Esophagus (tissue), 2 donors: ENCODE data around the gene KCNQ5. TPM values are rescaled to one million over a fixed set of nuclear protein-coding genes. Genes with fewer than 3 reads are reported as not detected.

Experiments used
- H3K27ac ChIP-seq, 2 donors: one replicate each; pipeline ENCODE4 v1.5.1; 2013; ENCODE audit warnings: low read depth in 2 of 2, mild to moderate bottlenecking in 2 of 2, inconsistent platforms in 1 of 2, low read length in 1 of 2, moderate library complexity in 1 of 2
- H3K27me3 ChIP-seq, 2 donors: one replicate each; pipeline ENCODE4 v1.6.1; 2013; ENCODE audit warnings: low read length in 2 of 2, control low read depth in 1 of 2, mild to moderate bottlenecking in 1 of 2; ENCODE audit not compliant: insufficient read depth in 2 of 2, control insufficient read depth in 1 of 2
- H3K36me3 ChIP-seq, 2 donors: one replicate each; pipeline ENCODE4 v1.6.1; 2013; ENCODE audit warnings: low read length in 1 of 2; ENCODE audit not compliant: control insufficient read depth in 2 of 2, insufficient read depth in 2 of 2
- H3K4me1 ChIP-seq, 2 donors: one replicate each; pipeline ENCODE4 v1.6.1; 2013; ENCODE audit warnings: low read length in 1 of 2; ENCODE audit not compliant: control insufficient read depth in 2 of 2, insufficient read depth in 2 of 2
- H3K4me3 ChIP-seq, 2 donors: one replicate each; pipeline ENCODE4 v1.5.1; 2013; ENCODE audit warnings: low read length in 2 of 2, mild to moderate bottlenecking in 2 of 2, low read depth in 1 of 2, moderate library complexity in 1 of 2
- H3K9me3 ChIP-seq, 2 donors: one replicate each; pipeline ENCODE4 v1.6.1; 2013; ENCODE audit warnings: mild to moderate bottlenecking in 2 of 2, low read depth in 1 of 2, low read length in 1 of 2, moderate library complexity in 1 of 2; ENCODE audit not compliant: control insufficient read depth in 2 of 2, insufficient read depth in 1 of 2
- WGBS, 2 donors: extraction: QIAGEN DNeasy Blood & Tissue Kit; methylation state at CpG; one replicate each; pipeline ENCODE4 v1.1.7; 2013; 5-methylcytosine and 5-hydroxymethylcytosine counted together
- polyA plus RNA-seq, 2 donors: library from polyadenylated mRNA; stranded (reverse); fragments of 200-250 nt; gene quantifications; one replicate each; pipeline ENCODE4 v1.2.3, GENCODE V29; 2013
- donor health status: healthy with polysubstance abuse.
- donor health status: Bipolar disorder and iron deficiency.

The KCNQ5 gene
- polyA plus RNA-seq, 2 donors, result 0.18 to 0.22 TPM

DNA sequence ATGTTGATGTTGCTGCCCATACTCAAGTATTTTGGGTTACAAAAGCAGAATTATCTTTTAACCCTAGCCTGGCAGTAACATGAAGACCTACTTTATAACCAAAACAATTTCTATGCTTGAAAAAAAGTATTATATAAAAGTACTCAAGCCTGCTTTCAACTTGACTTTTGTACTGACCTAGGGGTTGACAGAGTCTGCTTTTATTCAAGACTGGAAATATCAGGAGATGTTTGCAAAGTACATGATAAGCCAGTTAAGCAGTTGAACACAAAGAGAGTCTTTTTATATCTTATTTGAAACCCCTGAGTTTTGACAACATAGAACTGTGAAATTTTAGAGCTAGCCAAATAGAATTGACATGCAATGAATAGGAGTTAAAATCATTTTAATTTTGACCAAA, 159.8 kb downstream of the KCNQ5 start:
- H3K4me1 ChIP-seq, result peaks cover 0 to 2% of the 10 kb centered on the region in 2 donors
- no peaks in the 10 kb centered on the region for H3K36me3 ChIP-seq
- H3K27me3 ChIP-seq, result no peaks in the 10 kb centered on the region
- no peak overlapping the region for H3K27ac ChIP-seq
- H3K9me3 ChIP-seq, result no peaks in the 10 kb centered on the region
- no peak overlapping the region for H3K4me3 ChIP-seq

DNA sequence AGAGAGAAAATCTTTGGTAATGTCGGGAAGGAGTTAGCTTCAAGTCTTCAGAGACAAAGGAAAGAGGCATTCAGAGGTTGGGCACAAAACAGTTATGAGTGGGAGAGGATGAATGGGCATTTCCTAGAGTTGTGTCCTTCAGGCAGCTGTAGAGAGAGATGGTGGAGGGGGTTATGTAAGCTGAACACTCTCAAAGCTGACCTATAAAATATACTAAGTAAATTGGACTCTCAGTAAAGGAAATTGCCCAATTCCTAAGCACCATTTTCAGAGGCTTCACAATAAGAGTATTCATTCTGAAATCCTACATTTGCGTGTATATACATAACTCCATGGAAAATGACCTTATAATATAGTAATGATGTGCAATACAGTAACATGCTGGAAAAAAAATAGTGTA, 161.2 kb downstream of the KCNQ5 start:
- Histone ChIP-seq H3K9me3 (no peaks in the 10 kb centered on the region), H3K4me1 (peaks cover 0 to 2% of the 10 kb centered on the region in 2 donors), H3K27me3 (no peaks in the 10 kb centered on the region), H3K4me3 (no peak overlapping the region), H3K27ac (no peak overlapping the region), H3K36me3 (no peaks in the 10 kb centered on the region)
- 66 to 84% methylated on average over 2 of the region's 2 CpGs for WGBS, 2 donors

DNA sequence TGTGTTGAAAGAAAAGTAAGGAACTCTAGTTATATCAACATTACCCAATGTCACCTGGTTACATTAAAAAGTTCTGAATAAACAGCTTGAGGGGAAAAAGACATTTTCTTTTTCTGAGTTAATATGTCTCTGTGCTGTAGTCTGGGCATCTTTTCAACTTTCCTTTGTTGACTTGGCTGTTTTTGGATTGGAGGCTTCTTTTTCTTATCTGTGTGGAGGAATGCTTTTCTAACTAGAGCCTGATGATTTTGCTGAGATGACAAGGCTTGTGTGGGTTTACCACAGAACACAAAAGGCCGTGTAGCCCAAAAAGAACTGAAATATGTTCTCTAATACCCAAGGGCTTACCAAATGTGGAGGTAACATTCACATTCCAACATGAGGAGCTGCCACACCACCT, 161.8 kb downstream of the KCNQ5 start:
- no peaks in the 10 kb centered on the region for H3K27me3 ChIP-seq
- no peak overlapping the region for H3K4me3 ChIP-seq
- peak overlapping the region in 1 of 2 donors; percentile 13 for H3K27ac ChIP-seq
- WGBS, 2 donors, result 36 to 45% methylated on average over 1 of the region's 1 CpG
- no peaks in the 10 kb centered on the region for H3K36me3 ChIP-seq
- H3K9me3 ChIP-seq, result no peaks in the 10 kb centered on the region
- peaks cover 0 to 2% of the 10 kb centered on the region in 2 donors for H3K4me1 ChIP-seq

DNA sequence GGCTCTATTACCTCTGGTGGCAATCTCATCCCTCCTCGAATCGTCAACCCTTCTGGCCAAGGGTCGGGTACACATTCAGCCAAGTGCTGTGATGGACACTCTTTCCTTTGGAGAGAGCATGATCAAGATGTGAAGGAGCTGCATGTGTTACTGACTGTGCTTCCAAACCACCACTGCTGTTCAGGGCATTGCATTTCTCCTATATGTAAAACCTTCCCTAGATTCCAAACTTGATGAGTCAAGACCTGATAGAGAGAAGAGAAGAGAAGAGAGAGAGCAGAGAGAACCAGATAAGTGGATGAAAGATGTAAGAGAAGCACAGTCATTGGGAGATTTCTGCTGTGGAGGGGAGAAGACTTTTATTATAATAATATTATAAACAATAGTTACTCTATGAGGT, 162.2 kb downstream of the KCNQ5 start:
- Histone ChIP-seq H3K4me1 (peaks cover 0 to 2% of the 10 kb centered on the region in 2 donors), H3K4me3 (no peak overlapping the region), H3K27ac (peak overlapping the region in 1 of 2 donors; percentile 13), H3K36me3 (no peaks in the 10 kb centered on the region), H3K9me3 (no peaks in the 10 kb centered on the region), H3K27me3 (no peaks in the 10 kb centered on the region)
- WGBS, 2 donors, result 58 to 63% methylated on average over 3 of the region's 3 CpGs

DNA sequence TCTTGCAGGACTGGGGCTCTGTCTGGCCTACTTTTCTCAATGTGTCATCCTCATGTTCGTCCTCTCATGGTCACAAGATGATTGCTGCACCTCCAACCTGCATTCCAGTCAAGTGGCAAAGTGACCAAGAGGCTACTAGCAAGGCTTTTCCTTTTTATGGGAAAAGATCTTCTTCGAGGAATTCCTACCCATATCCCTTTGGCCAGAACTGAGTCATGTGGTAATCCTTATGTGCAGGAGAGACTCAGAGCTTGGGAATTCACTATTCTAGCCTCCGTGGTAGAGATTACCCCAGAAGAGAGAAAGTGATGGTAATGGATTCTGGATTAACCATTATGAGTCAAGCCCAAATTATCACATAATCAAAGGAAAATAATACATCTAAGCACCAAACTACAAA, 162.7 kb downstream of the KCNQ5 start:
- H3K27ac ChIP-seq, result no peak overlapping the region
- peaks cover 0 to 2% of the 10 kb centered on the region in 2 donors for H3K4me1 ChIP-seq
- H3K9me3 ChIP-seq, result no peaks in the 10 kb centered on the region
- no peaks in the 10 kb centered on the region for H3K36me3 ChIP-seq
- H3K27me3 ChIP-seq, result no peaks in the 10 kb centered on the region
- WGBS, 2 donors, result 69 to 75% methylated on average over 3 of the region's 3 CpGs
- H3K4me3 ChIP-seq, result no peak overlapping the region

DNA sequence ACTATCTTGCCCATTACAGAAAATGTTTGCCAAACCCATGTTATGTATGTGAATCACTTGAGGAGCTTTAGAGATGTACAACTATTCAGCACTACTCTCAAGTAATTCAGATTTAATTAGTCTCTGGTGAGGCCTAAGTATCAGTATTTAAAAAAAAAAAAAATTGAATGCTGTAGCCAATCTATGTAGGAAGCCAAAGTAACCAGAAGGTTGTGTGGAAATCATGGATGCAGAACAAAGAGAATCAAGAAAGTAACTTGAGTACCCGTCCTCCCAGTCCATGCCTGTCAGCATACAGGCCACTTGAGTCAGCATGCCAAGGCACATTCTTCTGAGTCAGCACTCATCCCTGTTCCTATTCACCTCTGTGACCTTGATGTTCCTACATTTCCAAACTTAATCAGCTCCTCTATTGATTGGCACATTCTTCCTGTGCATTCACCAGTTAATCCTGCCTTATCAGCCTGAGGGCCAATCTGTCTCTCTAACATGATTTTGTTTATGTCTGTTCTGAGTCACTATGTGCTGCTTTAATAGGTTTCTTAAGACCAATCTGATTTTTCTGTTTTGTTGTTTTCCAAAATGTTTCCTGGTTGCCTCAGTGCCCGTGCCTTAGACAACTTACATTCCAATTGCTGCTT, 165.6 kb downstream of the KCNQ5 start:
- Histone ChIP-seq H3K4me1 (peaks cover 0 to 2% of the 10 kb centered on the region in 2 donors), H3K27me3 (no peaks in the 10 kb centered on the region), H3K27ac (peak overlapping the region in 1 of 2 donors; percentile 53), H3K4me3 (no peak overlapping the region), H3K36me3 (no peaks in the 10 kb centered on the region), H3K9me3 (no peaks in the 10 kb centered on the region)
- WGBS, 2 donors, result 27 to 50% methylated on average over 2 of the region's 2 CpGs

DNA sequence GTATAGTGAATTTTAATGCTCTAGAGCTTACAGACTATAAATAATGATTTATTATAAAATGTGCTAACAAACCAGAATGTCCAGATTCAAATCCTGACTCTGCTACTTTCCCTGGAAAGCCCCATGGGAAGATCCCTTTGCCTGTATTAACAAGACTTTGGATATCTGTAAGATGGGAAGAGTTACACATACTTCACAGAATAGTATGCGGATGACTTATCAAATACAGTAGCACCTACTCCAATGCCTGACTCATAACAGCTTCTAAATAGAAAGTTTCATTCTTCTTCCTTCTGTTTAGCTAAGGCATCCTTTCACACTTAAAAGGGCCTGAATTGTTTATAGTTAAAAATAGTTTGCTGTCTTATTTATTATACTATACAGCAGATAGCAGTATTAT, 166.3 kb downstream of the KCNQ5 start:
- H3K36me3 ChIP-seq, result no peaks in the 10 kb centered on the region
- H3K4me1 ChIP-seq, result peaks cover 0 to 2% of the 10 kb centered on the region in 2 donors
- H3K27ac ChIP-seq, result peak overlapping the region in 1 of 2 donors; percentile 53
- no peaks in the 10 kb centered on the region for H3K27me3 ChIP-seq
- no peak overlapping the region for H3K4me3 ChIP-seq
- WGBS, 2 donors, result 46 to 65% methylated on average over 1 of the region's 1 CpG
- H3K9me3 ChIP-seq, result no peaks in the 10 kb centered on the region

DNA sequence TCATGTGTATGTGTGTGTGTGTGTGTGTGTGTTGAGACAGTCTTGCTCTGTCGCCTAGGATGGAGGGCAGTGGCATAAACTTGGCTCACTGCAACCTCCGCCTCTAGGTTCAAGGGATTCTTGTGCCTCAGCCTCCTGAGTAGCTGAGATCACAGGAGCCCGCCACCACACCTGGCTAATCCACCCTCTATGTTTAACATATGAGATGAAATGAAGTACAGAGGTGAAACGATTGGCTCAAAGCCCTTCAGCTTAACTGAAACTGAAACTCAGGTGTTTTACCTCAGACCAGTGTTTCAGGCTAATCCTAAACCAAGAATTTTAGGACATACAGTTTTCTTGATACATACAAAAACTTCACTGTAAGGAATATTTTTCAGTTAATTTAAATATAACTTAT, 167.3 kb downstream of the KCNQ5 start:
- Histone ChIP-seq H3K27ac (no peak overlapping the region), H3K9me3 (no peaks in the 10 kb centered on the region), H3K4me3 (no peak overlapping the region), H3K36me3 (no peaks in the 10 kb centered on the region), H3K4me1 (no peaks in the 10 kb centered on the region), H3K27me3 (no peaks in the 10 kb centered on the region)
- 52 to 74% methylated on average over 4 of the region's 4 CpGs for WGBS, 2 donors

DNA sequence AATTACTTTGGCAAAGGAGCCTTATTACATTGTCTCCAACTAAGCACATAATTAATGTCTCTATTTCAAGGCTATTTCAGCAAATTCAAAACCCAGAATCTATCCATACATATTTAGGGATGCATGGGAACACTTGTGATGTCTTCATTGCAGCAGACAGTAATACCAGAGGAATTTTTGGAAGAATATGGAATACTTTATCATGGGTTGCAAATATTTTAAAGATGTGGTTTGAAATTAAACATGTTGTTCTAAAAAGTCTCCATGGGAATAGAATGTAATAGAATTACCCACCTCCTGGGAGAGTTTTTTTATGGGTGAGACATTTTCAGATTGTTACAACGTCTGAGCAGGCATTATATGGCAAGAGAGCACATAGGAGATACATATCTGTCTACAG, 170.8 kb downstream of the KCNQ5 start:
- Histone ChIP-seq H3K36me3 (no peaks in the 10 kb centered on the region), H3K4me1 (no peaks in the 10 kb centered on the region), H3K9me3 (no peaks in the 10 kb centered on the region), H3K4me3 (no peak overlapping the region), H3K27ac (no peak overlapping the region), H3K27me3 (no peaks in the 10 kb centered on the region)
- 75 to 78% methylated on average over 1 of the region's 1 CpG for WGBS, 2 donors

DNA sequence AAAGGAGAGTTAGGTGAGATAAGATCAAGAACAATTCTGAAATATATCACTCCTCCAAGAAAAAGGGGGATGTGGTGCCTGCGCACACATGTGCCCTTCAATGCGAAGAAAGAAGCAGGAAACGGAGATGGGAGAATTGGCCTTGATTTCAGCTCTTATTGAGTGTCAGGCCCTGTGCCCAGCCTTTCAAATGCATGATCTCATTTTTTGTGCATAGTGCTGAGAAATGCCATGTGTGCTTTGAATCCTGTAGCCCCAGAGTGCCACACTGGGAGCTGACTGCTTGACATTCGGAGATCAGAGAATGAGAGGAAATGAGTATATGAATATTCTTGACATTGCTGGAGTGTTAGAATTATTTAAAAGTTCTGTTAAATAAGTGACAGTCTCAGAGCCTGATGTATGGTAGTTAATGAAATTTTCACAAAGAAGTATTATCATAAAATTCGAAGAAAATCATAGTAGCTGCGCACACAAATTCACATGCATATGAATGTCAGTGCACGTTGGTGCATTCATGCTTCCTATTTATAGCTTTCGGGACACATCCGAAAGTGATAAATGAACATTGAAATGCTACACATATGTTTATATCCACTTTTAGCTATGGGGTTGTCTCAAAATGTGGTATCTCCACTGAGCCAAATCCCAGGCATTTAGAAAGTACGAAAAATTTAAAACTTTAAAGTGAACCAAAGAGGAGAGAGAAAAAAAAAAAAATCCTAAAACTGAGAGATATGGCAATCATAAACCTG, 172.0 kb downstream of the KCNQ5 start:
- no peaks in the 10 kb centered on the region for H3K4me1 ChIP-seq
- 85 to 89% methylated on average over 10 of the region's 10 CpGs for WGBS, 2 donors
- no peak overlapping the region for H3K27ac ChIP-seq
- no peaks in the 10 kb centered on the region for H3K9me3 ChIP-seq
- no peaks in the 10 kb centered on the region for H3K36me3 ChIP-seq
- H3K27me3 ChIP-seq, result no peaks in the 10 kb centered on the region
- H3K4me3 ChIP-seq, result no peak overlapping the region
